ENCODE measurements around the gene ELOVL2.

DNA sequence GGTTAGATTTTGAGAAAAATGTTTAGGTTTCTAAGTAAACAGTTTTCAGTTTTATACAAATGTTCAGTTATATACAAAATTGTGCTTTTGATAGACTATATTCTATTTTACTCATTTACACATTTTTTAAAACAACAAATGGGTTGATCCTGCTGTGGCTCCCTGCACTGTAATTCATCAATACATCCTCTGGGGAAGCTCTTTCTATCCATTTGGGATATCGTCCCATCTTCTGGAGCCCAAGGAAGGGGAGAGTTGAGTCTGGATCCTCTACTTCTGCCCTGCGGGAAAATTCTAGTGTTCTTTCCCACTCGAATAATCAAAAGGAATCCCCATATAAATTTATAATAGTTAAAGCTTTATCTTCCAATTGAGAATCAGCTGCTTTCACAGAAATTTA, 82.3 kb downstream of the ELOVL2 start:
- TF ChIP-seq POLR2A (IDR thresholded peaks at IDR 0.05), result no peak
- TF ChIP-seq, protein P1, sequence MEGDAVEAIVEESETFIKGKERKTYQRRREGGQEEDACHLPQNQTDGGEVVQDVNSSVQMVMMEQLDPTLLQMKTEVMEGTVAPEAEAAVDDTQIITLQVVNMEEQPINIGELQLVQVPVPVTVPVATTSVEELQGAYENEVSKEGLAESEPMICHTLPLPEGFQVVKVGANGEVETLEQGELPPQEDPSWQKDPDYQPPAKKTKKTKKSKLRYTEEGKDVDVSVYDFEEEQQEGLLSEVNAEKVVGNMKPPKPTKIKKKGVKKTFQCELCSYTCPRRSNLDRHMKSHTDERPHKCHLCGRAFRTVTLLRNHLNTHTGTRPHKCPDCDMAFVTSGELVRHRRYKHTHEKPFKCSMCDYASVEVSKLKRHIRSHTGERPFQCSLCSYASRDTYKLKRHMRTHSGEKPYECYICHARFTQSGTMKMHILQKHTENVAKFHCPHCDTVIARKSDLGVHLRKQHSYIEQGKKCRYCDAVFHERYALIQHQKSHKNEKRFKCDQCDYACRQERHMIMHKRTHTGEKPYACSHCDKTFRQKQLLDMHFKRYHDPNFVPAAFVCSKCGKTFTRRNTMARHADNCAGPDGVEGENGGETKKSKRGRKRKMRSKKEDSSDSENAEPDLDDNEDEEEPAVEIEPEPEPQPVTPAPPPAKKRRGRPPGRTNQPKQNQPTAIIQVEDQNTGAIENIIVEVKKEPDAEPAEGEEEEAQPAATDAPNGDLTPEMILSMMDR (IDR thresholded peaks at IDR 0.05), result no peak
